Ishikawa (cell line): ENCODE data around the gene MYO7A.

Experiments used
- CEBPB ChIP-seq: IDR thresholded peaks from 2 replicates; pipeline ENCODE4 v1.6.1; 2012
- CREB1 ChIP-seq: IDR thresholded peaks from 2 replicates; pipeline ENCODE4 v1.6.1; 2012; ENCODE audit warnings: low read depth
- EGR1 ChIP-seq: IDR thresholded peaks from 2 replicates; pipeline ENCODE4 v1.6.1; 2012
- EP300 ChIP-seq: IDR thresholded peaks from 2 replicates; pipeline ENCODE4 v1.6.1; 2012; ENCODE audit warnings: borderline replicate concordance
- FOXM1 ChIP-seq: IDR thresholded peaks from 2 replicates; pipeline ENCODE4 v1.6.1; 2012; ENCODE audit warnings: low read depth, borderline replicate concordance
- MAX ChIP-seq: IDR thresholded peaks from 2 replicates; pipeline ENCODE4 v1.6.1; 2012
- NFIC ChIP-seq: IDR thresholded peaks from 2 replicates; pipeline ENCODE4 v1.6.1; 2012
- RAD21 ChIP-seq: IDR thresholded peaks from 2 replicates; pipeline ENCODE4 v1.6.1; 2012; ENCODE audit warnings: low read depth
- REST ChIP-seq: IDR thresholded peaks from 2 replicates; pipeline ENCODE4 v1.6.1; 2012; ENCODE audit warnings: low read depth, mild to moderate bottlenecking
- TAF1 ChIP-seq: IDR thresholded peaks from 2 replicates; pipeline ENCODE4 v1.6.1; 2012; ENCODE audit warnings: low read depth, mild to moderate bottlenecking
- TCF12 ChIP-seq: IDR thresholded peaks from 2 replicates; pipeline ENCODE4 v1.6.1; 2012; ENCODE audit warnings: low read depth
- TEAD4 ChIP-seq: IDR thresholded peaks from 2 replicates; pipeline ENCODE4 v1.6.1; 2012
- USF1 ChIP-seq: IDR thresholded peaks from 2 replicates; pipeline ENCODE4 v1.6.1; 2012
- YY1 ChIP-seq: IDR thresholded peaks from 2 replicates; pipeline ENCODE4 v1.6.1; 2012; ENCODE audit warnings: low read depth
- ZBTB7A ChIP-seq: IDR thresholded peaks from 2 replicates; pipeline ENCODE4 v1.6.1; 2012; ENCODE audit warnings: low read depth

The MYO7A gene

GRCh38 chr11:77103319-77103718 lies 24.7 kb upstream of the MYO7A start:
- TF ChIP-seq EGR1: no peak
- no peak for TF ChIP-seq MAX
- no peak for TF ChIP-seq FOXM1
- TF ChIP-seq REST: no peak
- TF ChIP-seq NFIC: no peak
- TF ChIP-seq CEBPB: no peak
- no peak for TF ChIP-seq USF1
- no peak for TF ChIP-seq CREB1
- no peak for TF ChIP-seq RAD21
- no peak for TF ChIP-seq YY1

- TF ChIP-seq REST (no peak), TCF12 (no peak), YY1 (no peak), ZBTB7A (no peak), EGR1 (no peak), CREB1 (no peak), CEBPB (no peak), EP300 (no peak), TEAD4 (no peak), NFIC (no peak), USF1 (no peak), TAF1 (no peak)
Measured at GRCh38 chr11:77104727-77105126, 23.3 kb upstream of the MYO7A start.

GRCh38 chr11:77106321-77106720 lies 21.7 kb upstream of the MYO7A start:
- no peak for TF ChIP-seq CREB1
- TF ChIP-seq RAD21: no peak
- TF ChIP-seq TEAD4: no peak
- no peak for TF ChIP-seq REST
- no peak for TF ChIP-seq YY1
- TF ChIP-seq TCF12: no peak

GRCh38 chr11:77106759-77107158 lies 21.3 kb upstream of the MYO7A start:
- TF ChIP-seq CREB1 (no peak), EGR1 (no peak), EP300 (no peak), YY1 (no peak), FOXM1 (no peak), TCF12 (no peak), MAX (no peak), TEAD4 (no peak), TAF1 (no peak), CEBPB (no peak), USF1 (no peak), ZBTB7A (no peak), RAD21 (no peak), REST (no peak), NFIC (no peak)
